HG02870 (cell line): ENCODE measurements around the gene OR4D1.

Experiments used
- ATAC-seq: cut with Tn5 transposase; IDR thresholded peaks from one replicate; pipeline ENCODE4 v1.9.1; 2021; ENCODE audit warnings: mild to moderate bottlenecking, moderate library complexity; ENCODE audit not compliant: unreplicated experiment

OR4D1 gene

DNA sequence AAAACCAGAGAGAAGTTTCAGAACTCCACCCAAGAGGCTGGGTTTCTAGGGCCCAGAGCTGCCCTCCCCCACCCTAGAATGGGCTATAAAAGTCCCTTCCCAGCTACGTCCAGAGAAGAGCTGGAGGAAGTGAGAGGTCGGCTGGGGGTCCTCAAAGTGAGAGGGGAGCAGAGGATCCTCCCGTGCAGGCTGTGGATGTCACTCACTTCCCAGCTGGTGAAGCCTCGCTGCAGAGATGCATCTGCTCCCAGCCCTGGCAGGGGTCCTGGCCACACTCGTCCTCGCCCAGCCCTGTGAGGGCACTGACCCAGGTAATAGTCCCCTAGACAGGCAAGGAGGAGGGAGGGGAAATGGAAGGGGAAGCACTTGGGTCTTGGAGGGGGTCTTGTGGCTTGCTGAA lies 44.4 kb downstream of the OR4D1 start, which contains the start of gene EPX:
Gene EPX (plus strand): TSS at position 115 of the 400 bp plus-strand sequence. CDS start 121 bp downstream, at position 236.
- no peak for ATAC-seq

DNA sequence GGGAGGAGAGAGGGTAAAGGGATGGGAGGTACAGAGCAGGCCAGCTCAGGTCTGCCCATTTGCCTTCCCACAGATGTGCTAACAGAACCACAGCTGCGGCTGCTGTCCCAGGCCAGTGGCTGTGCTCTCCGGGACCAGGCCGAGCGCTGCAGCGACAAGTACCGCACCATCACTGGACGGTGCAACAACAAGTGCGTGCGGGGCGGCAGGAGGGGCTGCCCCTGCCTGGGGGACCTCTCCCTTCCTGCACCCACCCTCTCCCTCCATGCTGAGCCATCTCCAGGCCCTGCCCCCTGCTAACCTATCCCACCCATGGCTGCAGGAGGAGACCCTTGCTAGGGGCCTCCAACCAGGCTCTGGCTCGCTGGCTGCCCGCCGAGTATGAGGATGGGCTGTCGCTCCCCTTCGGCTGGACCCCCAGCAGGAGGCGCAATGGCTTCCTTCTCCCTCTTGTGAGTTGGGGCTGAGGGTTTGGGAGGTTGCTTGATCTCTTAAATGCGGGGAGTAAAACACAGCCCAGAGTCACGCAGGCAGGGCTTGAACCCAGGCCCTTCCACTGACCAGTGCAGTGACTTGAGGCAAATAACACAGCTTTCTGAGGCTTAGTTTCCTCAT lies 45.6 kb downstream of the OR4D1 start:
- no peak for ATAC-seq

DNA sequence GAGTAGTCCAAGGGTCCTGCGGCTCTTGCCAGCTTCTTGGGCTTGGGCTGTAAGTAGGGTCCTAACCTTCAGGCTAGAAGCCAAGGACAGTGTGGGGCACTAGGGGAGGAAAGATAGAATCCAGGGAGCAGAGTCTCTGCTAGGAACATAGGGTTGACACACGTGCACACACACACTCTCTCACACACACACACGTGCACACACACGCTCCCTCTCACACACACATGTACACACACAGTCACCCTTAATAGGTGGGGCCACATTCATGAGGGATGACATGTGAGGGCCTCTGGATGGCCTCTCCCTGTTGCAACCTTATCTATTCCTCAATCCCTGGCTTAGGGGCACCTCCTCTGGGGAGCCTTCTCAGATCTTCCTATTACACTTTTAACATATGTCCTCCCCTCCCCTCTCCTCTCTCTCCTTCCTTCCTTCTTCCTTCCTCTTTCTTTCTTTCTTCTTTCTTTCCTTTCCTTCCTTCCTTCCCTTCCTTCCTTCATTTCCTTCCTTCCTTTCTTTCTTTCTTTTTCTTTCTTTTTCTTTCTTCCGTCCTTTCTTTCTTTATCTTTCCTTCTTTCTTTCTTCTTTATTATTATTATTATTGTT lies 47.4 kb downstream of the OR4D1 start:
- no peak for ATAC-seq

DNA sequence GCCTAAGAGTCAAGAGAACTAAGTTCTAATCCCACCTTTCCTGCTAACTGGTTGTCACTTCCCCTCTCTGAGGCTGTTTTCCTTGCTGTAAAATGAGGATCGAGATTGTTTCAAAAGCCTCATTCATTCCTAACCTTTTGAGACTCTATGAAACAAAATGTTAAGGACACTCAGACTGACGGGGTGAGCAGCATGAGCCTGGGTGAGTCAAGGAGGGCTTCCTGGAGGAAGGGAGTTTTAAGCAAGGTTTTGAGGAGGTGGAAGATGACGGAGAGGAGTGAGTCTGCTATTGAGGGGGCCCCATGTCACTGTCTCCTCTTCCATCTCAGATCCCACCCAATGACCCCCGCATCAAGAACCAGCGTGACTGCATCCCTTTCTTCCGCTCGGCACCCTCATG lies 48.4 kb downstream of the OR4D1 start:
- ATAC-seq = no peak

DNA sequence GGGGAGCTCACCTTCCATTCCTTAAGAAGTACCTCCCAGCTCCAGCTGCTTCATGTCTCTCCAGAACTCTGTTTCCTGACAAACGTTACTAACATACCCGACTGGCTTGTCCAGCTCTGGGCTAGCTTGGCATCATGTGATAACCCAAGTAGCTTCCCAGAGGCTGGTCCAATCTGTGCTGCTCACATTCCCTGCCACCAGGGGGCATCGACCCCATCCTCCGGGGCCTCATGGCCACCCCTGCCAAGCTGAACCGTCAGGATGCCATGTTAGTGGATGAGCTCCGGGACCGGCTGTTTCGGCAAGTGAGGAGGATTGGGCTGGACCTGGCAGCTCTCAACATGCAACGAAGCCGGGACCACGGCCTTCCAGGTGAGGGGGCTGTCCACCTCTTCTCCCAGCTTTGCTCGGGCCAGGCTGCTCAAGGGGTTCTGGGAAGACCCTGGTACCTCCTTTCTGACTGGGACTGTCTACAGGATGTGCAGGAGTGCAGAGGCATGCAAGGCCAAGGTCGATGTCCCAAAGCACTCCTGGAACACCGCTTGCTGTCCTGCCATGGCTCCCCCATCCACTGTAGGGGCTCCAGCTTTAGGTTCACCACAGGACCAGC lies 51.9 kb downstream of the OR4D1 start:
- ATAC-seq = no peak

DNA sequence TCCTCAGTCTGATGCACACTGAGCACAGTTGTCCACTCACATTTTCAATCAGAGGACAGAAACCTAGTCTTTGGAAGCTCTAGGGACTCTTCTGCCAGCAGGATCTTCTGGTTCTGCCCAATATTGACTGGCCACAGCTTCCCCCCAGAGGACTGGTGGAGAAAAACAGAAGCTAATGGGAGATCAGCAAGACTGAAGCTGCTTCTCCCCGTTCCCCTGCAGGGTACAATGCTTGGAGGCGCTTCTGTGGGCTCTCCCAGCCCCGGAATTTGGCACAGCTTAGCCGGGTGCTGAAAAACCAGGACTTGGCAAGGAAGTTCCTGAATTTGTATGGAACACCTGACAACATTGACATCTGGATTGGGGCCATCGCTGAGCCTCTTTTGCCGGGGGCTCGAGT lies 54.7 kb downstream of the OR4D1 start:
- no peak for ATAC-seq

DNA sequence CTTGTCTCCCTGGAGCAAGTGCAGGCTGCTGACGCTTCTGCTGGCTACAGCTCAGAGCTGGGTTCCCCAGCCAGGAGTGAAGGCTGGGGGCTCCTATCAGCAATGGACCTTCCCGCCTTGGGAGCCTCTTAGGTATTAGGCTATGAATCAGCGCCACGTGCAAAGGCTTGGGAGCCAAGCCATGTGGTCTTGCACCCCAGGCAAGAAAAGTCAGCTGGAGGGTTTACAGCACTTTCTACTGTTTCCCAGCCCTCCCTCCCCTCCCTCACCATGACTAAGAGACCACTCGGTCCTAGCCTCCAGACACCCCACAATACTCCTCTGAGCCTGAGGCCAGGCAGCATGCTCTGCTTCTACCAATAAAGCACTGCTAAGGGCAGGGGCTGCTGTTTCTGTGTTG lies 56.6 kb downstream of the OR4D1 start:
- ATAC-seq = no peak

DNA sequence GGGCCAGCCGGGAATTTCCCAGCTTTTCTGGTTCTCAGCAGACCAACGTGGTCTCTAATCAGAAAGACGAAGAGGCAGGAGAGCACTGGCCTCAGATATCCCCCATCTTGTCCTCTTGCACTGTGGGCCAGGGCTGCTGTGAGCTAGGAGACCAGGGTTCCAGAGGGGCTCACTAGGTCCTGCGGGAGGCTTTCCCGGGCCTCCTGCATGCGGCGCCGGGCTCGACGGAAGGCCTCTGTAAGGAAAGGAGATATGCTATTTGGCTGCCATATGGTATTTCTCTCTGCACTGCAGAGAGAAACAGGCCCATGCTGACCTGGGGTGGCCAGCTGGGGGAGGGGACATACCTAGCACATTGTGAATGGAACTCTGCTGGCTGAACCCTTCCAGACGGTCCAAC lies 57.8 kb downstream of the OR4D1 start:
- no peak for ATAC-seq

DNA sequence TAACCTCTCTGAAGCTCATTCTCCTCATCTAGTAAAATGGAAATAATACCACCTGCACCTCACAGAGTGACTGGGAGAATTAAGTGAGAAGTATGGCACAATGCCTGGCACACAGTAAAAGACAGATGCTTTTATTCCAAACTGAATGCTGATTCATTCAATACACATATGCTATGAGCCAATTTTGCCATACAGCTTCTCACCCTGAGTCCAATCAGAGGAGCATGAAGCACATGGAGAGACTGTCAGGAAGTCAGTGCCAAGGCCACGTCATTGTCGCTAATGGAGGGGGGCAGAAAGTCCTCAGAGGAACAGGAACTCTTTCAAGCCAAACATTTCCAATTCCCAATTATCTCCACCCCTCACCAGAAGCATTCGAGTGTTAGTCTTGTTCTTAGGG lies 59.3 kb downstream of the OR4D1 start:
- no peak for ATAC-seq

DNA sequence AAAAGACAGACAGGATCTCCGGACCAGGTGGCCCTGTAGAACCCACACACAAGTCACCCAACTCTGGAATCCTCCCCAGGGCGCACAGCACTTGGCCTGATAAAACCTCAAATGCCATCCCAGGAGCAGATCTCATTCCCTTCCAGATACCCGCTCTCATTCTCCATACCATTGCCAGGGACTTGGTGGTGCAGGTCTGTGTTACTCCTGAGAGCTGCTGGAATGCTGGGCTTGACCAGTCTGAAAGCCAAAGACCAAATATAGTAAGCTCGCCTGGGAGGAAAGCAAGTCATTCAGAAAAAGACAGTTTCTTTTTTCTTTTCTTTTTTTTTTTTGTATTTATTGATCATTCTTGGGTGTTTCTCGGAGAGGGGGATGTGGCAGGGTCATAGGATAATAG lies 60.2 kb downstream of the OR4D1 start:
- ATAC-seq = no peak
